GM18526 (cell line): ENCODE results near the gene FILIP1.

Experiments
- POLR2A ChIP-seq: IDR thresholded peaks from 3 replicates; pipeline ENCODE4 v1.6.1; 2011; ENCODE audit not compliant: insufficient read length; ENCODE audit errors: extremely low read depth

FILIP1 gene

DNA sequence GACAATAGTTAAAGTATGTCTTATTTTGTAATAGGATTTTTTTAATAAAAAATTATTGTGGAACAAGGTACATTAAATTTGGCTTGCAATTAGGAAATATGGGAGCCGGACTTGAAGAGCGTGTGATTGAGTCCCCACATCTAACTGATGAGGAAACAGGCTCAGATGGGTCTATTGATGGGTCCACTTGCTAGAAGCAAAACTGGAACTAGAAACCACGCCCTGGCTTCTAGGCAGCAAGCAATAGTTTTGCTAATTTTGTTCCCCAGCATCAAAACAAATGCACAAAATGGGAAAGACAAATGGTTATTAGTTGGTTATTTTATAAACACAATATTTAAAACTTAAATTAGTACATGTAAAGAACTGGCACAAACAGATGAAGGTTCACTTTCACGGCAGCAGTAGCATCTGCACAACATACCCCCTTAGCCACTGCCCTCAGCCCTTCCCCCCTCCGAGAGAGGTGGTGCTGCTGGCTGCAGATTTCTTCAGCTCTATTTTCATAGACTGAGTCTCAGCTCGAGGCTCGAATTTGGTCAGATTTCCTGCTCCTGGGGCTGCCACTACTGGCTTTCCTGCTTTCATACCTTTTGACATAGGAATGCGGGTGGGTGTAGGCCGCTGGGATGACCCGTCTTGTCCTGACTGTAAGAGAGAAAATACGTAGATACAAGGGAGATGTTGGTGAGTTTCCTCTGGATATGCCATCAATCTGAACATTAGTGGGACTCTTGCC lies 185.2 kb downstream of the FILIP1 start:
- no peak for TF ChIP-seq POLR2A

DNA sequence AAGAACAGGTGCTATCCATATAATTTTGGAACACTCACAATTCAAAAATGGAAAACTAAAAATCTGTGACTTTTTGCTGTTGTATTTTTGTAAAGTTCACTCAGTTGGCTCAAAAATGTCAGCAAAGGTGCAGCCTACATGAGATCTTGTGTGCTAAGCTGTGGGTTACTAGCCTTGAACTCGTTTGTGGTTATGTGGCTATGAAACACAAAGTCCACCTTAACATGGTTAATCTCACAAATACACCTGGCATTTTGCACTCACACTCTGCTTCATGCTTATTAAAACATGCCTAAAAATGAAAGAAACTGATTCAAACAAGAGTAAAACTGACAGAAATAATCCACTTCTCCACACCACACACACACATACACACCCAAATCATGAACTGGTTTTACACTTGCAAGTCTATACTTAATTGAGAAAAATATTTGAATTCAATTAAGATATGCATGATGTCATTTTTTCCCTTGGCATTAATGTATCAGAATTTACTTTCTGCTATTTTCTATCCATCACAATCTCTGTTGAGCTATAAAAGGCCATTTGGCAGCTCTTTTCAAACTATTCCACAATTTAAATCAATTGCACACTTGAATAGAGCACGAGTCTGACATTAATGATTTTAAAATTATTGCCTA lies 186.1 kb downstream of the FILIP1 start:
- no peak for TF ChIP-seq POLR2A

DNA sequence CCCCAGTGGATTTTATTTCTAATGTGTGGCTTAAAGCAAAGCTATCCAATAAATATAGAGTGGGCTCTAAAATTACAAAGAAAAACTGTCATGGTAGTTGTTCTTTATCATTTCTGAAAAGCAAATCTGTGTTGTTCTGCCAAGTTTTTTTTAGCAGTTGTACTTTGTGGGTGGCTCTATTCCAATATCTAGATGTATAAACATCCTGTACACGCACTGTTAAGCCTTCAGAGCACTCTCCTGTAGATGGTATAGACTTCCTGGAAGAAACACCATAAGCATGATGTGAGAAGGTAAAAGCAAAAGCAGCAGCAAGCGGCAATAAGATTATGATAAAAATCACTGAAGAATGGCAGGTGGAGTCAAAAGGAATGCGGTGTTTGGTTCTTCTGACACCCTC lies 187.5 kb downstream of the FILIP1 start:
- TF ChIP-seq POLR2A: no peak

DNA sequence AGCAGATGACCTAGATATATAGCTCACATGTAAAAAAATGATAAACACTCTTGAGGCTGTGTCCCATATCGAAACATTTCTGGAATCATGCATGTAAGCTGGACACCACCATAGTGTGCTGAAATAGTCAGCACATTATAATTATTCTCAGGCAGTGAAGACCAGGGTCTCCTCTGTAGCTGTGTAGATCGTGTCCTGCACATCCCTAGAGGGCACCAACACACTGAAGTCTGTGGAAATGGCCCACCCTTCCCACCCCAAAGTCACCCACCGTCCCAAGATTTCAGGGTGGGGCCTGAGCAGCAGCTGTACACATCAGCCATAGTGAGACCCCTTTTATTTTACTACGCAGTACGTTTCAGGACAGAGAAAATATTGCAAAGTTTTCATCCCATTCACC lies 188.0 kb downstream of the FILIP1 start:
- no peak for TF ChIP-seq POLR2A

DNA sequence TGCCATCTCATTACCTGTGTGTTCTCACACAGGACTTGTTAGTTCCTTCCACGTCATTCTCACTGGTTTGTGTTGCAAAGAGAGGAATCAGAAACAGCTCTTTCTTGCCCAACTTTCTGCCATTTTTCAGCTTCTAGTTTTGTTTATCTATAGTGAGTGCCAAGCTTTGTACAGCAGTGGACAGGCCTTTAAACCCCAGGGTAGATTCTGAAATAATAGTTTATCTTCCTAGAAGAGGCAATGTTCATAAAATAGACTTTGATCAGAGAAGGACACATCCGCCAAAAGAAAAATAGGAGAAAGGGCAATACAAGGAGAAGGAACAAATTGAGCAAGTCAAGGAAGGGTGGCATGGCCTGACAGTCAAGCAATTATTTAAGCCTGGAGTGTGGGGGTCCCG lies 191.3 kb downstream of the FILIP1 start:
- TF ChIP-seq POLR2A: no peak

GRCh38 chr6:75301537-75301936 lies 192.1 kb downstream of the FILIP1 start:
- no peak for TF ChIP-seq POLR2A

DNA sequence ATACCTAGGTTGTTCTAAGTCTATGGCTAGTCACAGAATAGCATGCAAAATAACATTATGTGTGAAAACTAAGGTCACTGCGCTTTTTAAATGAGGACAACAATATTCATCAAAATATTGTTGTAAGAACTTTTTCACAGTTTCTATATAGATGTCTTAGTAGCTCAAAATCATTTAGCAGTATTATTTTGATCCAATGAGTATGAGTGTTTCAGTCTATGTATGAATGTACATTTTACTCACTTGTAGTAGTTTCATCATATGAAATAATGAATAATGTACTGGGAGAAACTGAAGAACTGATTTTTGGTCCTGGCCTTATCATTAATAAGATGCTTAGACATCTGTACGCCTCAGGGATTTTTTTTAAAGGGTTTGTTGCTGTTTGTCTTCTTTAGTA lies 192.5 kb downstream of the FILIP1 start:
- no peak for TF ChIP-seq POLR2A

DNA sequence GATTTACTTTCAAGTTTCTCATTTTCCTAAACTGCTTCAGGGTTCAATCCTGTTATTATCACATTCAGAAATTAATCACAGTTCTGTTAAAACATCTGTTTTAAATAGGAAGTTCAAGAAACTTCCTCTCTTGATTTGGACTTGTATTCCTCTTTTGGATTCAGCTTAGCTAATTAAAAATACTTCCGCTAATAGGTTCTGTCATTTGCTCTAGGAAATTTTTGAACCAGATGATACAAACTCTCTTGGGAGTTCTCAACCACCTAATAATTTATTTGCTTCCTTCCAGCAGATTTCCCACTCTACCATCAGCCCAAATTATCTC lies 193.1 kb downstream of the FILIP1 start:
- no peak for TF ChIP-seq POLR2A

DNA sequence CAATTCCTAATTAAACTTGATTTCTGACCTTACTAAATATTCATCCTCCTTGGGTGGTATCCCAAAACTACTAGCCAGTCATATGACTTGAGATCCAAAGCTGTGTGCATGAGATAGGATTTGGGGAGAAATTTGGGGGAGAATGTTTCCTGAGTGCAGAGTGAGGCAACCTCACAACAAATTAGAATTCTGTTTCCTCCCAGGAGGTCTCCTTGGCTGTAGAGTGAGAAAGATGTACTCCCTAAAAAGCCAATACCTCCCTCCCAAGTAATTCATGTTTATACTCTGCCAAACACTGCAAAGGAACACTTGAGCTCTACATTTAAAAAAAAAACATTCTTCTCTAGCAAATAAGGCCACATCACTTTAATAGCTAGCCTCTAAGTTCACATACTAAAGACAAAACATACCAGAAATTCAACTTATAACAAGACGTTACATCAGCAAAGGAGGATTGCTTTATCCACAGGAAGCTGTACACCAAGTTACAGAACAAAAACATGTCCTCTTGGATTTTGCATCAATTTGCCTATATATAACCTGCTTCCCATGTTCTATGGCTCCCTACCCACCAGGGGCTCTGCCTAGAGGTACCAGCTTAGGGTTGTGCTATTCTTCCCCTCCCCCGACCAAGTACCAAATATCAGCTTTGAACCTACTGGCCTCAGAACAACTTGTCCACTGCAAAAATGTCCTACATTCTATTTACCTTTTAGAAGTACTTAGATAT lies 193.6 kb downstream of the FILIP1 start:
- no peak for TF ChIP-seq POLR2A

DNA sequence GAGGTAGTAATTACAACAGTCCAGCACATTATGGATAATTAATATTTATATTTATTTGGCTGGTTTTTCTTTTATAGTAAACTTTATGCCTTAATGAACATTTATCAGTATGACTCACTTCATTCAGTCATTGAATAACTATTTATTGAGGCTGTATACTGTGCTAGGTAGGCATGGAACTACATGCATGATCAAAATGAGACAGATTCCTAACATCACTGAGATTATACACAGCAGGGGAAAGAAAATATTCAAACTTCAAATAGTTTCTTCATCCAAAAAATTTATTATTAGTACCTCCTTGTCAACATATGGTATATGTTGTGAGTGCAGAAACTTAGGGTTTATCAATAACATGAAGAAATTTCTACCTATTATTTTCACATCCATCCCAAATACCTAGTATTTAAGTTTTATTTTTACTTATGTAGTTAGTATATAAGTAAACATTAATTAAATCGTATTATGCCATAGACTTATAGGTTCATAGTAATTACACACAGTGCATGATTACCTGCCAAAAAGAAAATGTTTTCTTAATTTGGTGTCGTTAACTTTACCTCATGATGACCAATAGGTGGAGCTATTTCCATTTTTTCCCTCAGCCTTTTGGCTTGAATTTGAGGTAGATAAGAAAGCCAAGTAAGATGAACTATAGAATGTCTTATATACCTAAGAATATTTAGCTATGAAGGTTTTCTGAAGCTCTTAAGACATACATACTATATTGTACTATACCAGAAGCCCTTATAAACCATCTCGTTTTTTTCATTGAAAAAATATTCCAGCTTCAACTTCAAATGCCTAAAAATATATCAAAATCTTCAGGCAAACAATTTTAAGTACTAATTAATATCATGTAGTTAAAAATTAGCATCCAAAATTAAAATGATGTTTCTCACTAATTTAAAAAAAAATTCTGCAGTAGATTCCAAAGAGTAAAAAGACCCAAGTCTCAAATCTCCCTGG lies 196.5 kb downstream of the FILIP1 start:
- no peak for TF ChIP-seq POLR2A

DNA sequence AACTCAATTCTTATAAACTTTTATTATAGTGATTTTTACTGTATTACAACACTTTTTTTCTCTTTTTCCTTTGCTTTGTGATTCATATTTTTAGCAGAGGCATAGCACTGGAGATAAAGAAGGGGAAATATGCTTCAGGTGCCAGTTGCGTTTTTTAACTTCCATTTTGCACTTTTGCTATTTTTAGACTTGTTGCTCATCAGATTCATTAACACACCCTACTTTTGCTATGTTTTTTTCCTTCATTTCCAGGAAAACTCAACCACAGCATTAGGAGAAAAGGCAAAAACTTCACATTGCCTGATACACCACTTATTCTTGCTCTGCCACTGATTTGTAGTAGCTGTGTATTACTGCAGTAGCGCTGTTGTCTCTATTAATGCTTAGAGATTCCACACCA lies 201.0 kb downstream of the FILIP1 start:
- TF ChIP-seq POLR2A: no peak

GRCh38 chr6:75291744-75292143 lies 201.9 kb downstream of the FILIP1 start:
- no peak for TF ChIP-seq POLR2A

DNA sequence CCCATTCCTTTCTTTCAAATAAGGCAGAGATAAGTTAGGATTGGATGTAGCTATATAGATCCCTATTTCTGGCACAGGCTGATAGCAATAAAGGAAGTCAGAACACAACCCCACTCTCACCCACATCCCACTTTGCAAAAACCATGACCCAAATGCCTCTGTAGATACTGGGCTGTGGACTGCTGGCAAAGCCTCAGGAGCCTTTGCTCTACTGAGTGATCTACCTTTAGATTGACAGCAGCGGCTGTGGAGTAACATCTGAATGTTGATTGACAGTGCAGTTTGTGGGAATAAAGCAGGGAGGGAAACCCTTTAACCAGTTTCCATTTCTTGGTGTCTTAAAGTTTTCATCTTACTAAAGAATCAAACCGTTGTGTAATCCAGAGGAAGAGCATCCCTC lies 202.3 kb downstream of the FILIP1 start:
- no peak for TF ChIP-seq POLR2A

DNA sequence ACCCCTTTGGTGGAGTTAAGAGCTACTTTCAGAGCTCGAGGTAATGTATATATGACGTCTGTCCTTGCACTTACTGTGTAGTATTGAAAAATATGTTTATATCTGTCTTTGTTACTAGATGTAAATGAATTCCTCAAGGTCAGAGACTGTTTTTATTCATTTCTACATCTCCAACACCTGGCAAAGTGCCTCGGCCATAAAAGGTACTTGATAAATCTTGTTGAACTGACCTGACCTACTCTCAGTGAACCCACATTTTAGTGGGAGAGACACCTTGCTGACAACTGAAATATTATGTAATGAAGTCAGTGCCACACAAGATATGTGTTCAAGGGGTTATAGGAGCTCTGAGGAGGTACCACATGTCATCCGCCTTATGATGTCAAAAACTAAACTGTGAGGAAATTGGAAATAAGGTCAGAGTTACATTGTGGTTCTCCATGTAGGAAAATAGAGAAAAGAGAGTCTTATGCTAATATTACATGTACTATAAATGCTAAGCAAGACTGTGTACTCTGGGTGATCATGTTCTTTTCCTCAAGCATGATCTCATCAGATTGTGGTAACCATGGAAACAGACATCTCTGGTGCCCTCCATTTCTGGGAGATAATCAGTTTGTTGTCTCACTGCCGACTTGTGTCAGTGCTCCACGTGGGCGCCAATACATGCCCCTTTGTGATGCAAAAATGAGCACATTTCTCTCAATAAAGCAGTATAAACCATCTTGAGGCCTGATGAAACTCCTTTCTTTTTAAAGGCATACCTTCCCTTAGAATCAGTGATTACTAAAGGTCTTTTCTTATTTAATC lies 203.3 kb downstream of the FILIP1 start:
- TF ChIP-seq POLR2A: no peak
